ENCODE measurements around the gene XPNPEP2.

The XPNPEP2 gene

GRCh38 chrX:129804806-129805205 lies 66.0 kb downstream of the XPNPEP2 start:
- no peak for DNase-seq

GRCh38 chrX:129808158-129808828 lies 69.5 kb downstream of the XPNPEP2 start:
- no peak for DNase-seq

- DNase-seq, result no peak
Measured at GRCh38 chrX:129808829-129809796, 70.3 kb downstream of the XPNPEP2 start.

- no peak for DNase-seq
Measured at GRCh38 chrX:129813662-129814368, 75.0 kb downstream of the XPNPEP2 start.

GRCh38 chrX:129818123-129818522 lies 79.3 kb downstream of the XPNPEP2 start:
- DNase-seq, result no peak
